DOHH2 (cell line): ENCODE results near the gene ACVR1B.

Source experiments
- EZH2phosphoT487 ChIP-seq: fragments of 200-600 bp; sonication (generic); IDR thresholded peaks from 2 replicates; pipeline ENCODE4 v1.6.1; 2017; ENCODE audit warnings: borderline replicate concordance, mild to moderate bottlenecking, antibody characterized with exemption, low read length, moderate library complexity, mixed read lengths
- TF ChIP-seq, protein P1 (sequence below): fragments of 200-600 bp; sonication (generic); IDR thresholded peaks from one replicate; pipeline ENCODE4 v1.5.1; 2014; ENCODE audit warnings: antibody characterized with exemption, mild to moderate bottlenecking, low read depth, low read length; ENCODE audit not compliant: poor library complexity, severe bottlenecking

DNA sequence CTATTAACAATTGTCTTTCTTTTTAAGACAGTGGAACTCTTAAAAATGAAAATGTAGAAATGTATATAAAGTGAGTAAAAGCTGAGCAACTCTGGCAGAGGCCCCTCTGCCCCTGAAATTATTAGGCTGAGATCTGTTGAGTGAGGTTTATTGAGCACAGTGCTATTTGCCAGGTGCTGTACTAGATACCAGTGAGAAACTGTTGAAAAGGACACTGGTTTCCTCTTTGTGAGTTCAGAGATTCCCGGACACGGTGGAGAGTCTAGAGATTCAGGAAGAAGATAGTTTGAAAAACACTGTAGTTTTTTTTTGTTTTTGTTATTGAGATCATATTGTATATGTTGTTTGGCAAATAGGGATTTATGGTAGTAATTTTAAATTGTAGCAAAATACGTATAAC lies 11.2 kb downstream of the ACVR1B start:
- TF ChIP-seq EZH2phosphoT487, result no peak
- TF ChIP-seq, protein P1, sequence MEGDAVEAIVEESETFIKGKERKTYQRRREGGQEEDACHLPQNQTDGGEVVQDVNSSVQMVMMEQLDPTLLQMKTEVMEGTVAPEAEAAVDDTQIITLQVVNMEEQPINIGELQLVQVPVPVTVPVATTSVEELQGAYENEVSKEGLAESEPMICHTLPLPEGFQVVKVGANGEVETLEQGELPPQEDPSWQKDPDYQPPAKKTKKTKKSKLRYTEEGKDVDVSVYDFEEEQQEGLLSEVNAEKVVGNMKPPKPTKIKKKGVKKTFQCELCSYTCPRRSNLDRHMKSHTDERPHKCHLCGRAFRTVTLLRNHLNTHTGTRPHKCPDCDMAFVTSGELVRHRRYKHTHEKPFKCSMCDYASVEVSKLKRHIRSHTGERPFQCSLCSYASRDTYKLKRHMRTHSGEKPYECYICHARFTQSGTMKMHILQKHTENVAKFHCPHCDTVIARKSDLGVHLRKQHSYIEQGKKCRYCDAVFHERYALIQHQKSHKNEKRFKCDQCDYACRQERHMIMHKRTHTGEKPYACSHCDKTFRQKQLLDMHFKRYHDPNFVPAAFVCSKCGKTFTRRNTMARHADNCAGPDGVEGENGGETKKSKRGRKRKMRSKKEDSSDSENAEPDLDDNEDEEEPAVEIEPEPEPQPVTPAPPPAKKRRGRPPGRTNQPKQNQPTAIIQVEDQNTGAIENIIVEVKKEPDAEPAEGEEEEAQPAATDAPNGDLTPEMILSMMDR, result no peak
